K562 (cell line): ENCODE results near the gene NLGN4X. TPM values are rescaled to one million over a fixed set of nuclear protein-coding genes. Genes with fewer than 3 reads are reported as not detected.
"Not testable (repeated sequence)": the region's sequence is repeated elsewhere in the genome, so short reads cannot be mapped to it uniquely, and the experiment has no call there.

ENCODE experiments used
- ATAC-seq: fragments of 200-7000 bp; cut with Tn5 transposase; 3 replicates; pipeline ENCODE4 v1.9.1; 2020; ENCODE audit warnings: moderate library complexity
- BruUV-seq: library from RNA; stranded (reverse); fragments of 400-500 nt; replicated peaks from 2 replicates; lab custom pipeline; 2021; lab: Mats Ljungman, UMichigan
- CTCF ChIA-PET: fragments of 300-600 bp; formaldehyde crosslinking; extraction: SDS; loops from one replicate; lab custom pipeline; 2021; ENCODE audit warnings: low intra/inter-chr PET ratio; lab: Yijun Ruan, JAX
- POLR2A ChIA-PET: fragments of 300-600, 350-650 bp; sonication (Branson Sonifier 250); formaldehyde crosslinking; extraction: SDS; loops from one replicate; lab custom pipeline; 2021; ENCODE audit warnings: antibody characterized with exemption, inconsistent platforms; lab: Yijun Ruan, JAX
- DNase-seq, 4 experiments: peaks; one replicate each; pipeline versions ENCODE4 v3.0.0 to v3.0.0-alpha.2; 2011 to 2018; ENCODE audit warnings: low spot score in 3 of 4, mixed read lengths in 3 of 4; ENCODE audit errors: extremely low read depth in 1 of 4
- FAIRE-seq: peaks from 2 replicates; lab custom pipeline; 2011; peaks lifted over from hg19 to GRCh38; lab: Jason Lieb, UNC
- H2AFZ ChIP-seq: 2 replicates; pipeline ENCODE4 v1.6.0; 2011; ENCODE audit warnings: low read depth, low read length, control low read depth, inconsistent platforms
- H3K27ac ChIP-seq: fragments of 200-600 bp; 3 replicates; pipeline ENCODE4 v1.8.0; 2011; ENCODE audit warnings: low read depth, mild to moderate bottlenecking, control low read depth, inconsistent platforms, low read length, moderate library complexity, mixed read lengths; ENCODE audit errors: extremely low read depth
- H3K27me3 ChIP-seq, 2 experiments: fragments of 300-600 bp in 1 of 2; 2 replicates in 1 of 2; 3 replicates in 1 of 2; pipeline versions ENCODE4 v1.6.0 to v1.8.0; 2011; ENCODE audit warnings: inconsistent platforms in 2 of 2, low read length in 2 of 2, mild to moderate bottlenecking in 1 of 2, mixed read lengths in 1 of 2, moderate library complexity in 1 of 2; ENCODE audit not compliant: control insufficient read depth in 2 of 2, insufficient read depth in 2 of 2
- H3K36me3 ChIP-seq: fragments of 300-600 bp; 3 replicates; pipeline ENCODE4 v1.8.0; 2011; ENCODE audit warnings: mild to moderate bottlenecking, low read length, inconsistent platforms; ENCODE audit not compliant: control insufficient read depth, insufficient read depth
- H3K4me1 ChIP-seq, 2 experiments: fragments of 200-600 bp in 1 of 2; replicated peaks in 1 of 2; 2 replicates in 1 of 2; 3 replicates in 1 of 2; pipeline versions ENCODE4 v1.5.1 to v1.8.0; 2011; ENCODE audit warnings: inconsistent platforms in 2 of 2, low read length in 2 of 2, mild to moderate bottlenecking in 1 of 2, mixed read lengths in 1 of 2, moderate library complexity in 1 of 2; ENCODE audit not compliant: control insufficient read depth in 2 of 2, insufficient read depth in 2 of 2
- H3K4me2 ChIP-seq: 2 replicates; pipeline ENCODE4 v1.6.1; 2011; ENCODE audit warnings: low read length, control low read depth, inconsistent platforms, mixed read lengths; ENCODE audit not compliant: insufficient read depth
- H3K4me3 ChIP-seq: fragments of 200-600 bp; sonication (generic), shearing (Covaris generic); 2 replicates; pipeline ENCODE4 v1.5.1; 2016; ENCODE audit warnings: control low read depth, inconsistent platforms
- H3K79me2 ChIP-seq: fragments of 200-600 bp; 3 replicates; pipeline ENCODE4 v1.8.0; 2011; ENCODE audit warnings: low read length, inconsistent platforms; ENCODE audit not compliant: control insufficient read depth, insufficient read depth
- H3K9ac ChIP-seq, 2 experiments: 2 replicates each; pipeline versions ENCODE4 v1.6.0 to v1.6.1; 2011; ENCODE audit warnings: low read depth in 2 of 2, low read length in 2 of 2, control low read depth in 1 of 2, inconsistent platforms in 1 of 2, mild to moderate bottlenecking in 1 of 2, mixed read lengths in 1 of 2; ENCODE audit not compliant: insufficient read depth in 1 of 2
- H3K9me1 ChIP-seq: one replicate; pipeline ENCODE4 v1.6.0; 2011; ENCODE audit warnings: inconsistent platforms, mild to moderate bottlenecking, low read length, moderate library complexity; ENCODE audit not compliant: control insufficient read depth, insufficient read depth
- H3K9me3 ChIP-seq: replicated peaks from 2 replicates; pipeline ENCODE4 v1.5.1; 2011; ENCODE audit warnings: low read depth, low read length, inconsistent platforms; ENCODE audit not compliant: control insufficient read depth, insufficient read depth
- H4K20me1 ChIP-seq: replicated peaks from 2 replicates; pipeline ENCODE4 v1.6.1; 2011; ENCODE audit warnings: low read length, inconsistent platforms, mixed read lengths; ENCODE audit not compliant: control insufficient read depth, insufficient read depth
- CEBPZ ChIP-seq: fragments of 150-350 bp; IDR thresholded peaks from 2 replicates; pipeline ENCODE4 v1.6.1; 2014; ENCODE audit warnings: low read depth, mild to moderate bottlenecking, low read length, borderline replicate concordance
- whole genome bisulfite sequencing: fragments of 100-300 bp; shearing (Covaris generic); methylation state at CpG from one replicate; pipeline ENCODE4 v1.1.6; 2016; ENCODE audit warnings: low coverage, mixed read lengths; ENCODE audit not compliant: insufficient coverage; ENCODE audit errors: missing lambda C conversion rate; 5-methylcytosine and 5-hydroxymethylcytosine counted together
- in situ Hi-C: fragments of 300-500 bp; cut with MboI; formaldehyde crosslinking; loops from 4 replicates; pipeline ENCODE4 v1.15.0; 2018; ENCODE audit warnings: inconsistent platforms, mixed read lengths
- intact Hi-C: fragments of 100-400 bp; cut with micrococcal nuclease; formaldehyde crosslinking; loops from 2 replicates; pipeline ENCODE4 v1.14.2; 2022
- polyA plus RNA-seq, 8 experiments: library from polyadenylated mRNA; depleted of rRNA in 4 of 8; stranded (reverse) in 5 of 8; unstranded in 3 of 8; fragments of >200 nt; fragmentation: Nextera tagmentation in 2 of 8; fragmentation: Illumina TruSeq in 1 of 8; extraction: Ambion mirVana in 2 of 8; extraction: Trizol in 1 of 8; gene quantifications; 2 replicates each; pipeline versions ENCODE4 v1.2.1 to v1.2.3, GENCODE V29; 2011 to 2014; ENCODE audit warnings: inconsistent platforms in 1 of 8, missing spikeins in 1 of 8
- total RNA-seq, 7 experiments: library from RNA; depleted of rRNA in 6 of 7; stranded (reverse); fragments of >200 nt in 6 of 7; fragmentation: Illumina TruSeq in 2 of 7; extraction: Trizol in 2 of 7; gene quantifications; 2 replicates each; pipeline versions ENCODE4 v1.2.1 to v1.2.3, GENCODE V29; 2011 to 2021; ENCODE audit warnings: low replicate concordance in 1 of 7

NLGN4X gene
- total and polyA plus RNA-seq, 9 of the 15 experiments (the other 6 are each of a cell fraction or from before 2014, with no cell fraction given), result 0.07 TPM; not detected in 8

DNA sequence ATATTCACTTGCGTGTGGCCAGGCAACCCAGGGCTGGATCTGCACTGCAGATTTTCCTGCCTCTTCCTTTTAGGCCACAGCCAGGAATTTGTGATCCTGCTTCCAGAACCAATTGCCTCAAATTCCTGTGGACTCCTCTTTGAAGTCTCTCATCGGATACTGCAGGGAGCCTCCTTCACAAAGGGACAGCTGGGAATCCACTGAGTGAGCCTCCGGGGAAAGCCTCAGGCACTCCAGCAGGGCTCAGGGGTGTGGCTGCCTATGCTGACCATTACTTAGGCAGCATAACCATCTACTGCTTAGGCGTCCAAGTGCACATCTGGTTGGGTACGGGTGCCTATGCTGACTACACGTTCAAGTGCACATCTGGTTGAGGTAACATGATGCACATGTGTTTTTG, 321.5 kb downstream of the NLGN4X start (continued):
- TF ChIP-seq CEBPZ, result no peak

DNA sequence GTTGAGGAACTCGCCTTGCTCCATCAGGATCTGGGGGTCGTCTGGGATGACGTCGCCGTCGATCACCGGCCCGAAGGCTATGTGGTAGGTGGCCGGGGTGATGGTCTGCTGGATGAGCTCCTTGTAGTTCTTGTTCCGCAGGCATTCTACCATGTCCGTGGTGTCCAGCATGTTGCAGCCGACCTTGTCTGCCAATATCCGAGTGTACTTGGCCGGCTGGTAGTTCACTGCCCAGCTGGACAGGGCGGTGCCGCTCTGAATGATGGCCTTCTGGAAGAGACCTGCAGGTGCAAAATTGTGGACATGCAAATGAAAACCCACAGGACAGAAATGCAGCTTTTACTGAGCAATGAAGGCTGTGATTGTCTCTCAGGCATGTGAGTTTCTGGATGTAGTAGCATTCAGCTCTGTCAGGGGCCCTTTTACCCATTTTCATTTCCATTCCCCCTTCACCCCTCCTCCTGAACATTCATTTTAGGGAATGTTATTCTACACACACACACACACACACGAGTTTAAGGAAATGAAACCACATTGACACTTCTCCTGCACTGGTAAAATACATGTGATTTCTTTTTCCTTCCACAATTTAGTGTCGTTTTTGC, 325.0 kb downstream of the NLGN4X start:
- H3K79me2 ChIP-seq, FAIRE-seq, H3K4me1 ChIP-seq, H3K9me3 ChIP-seq, H3K9me1 ChIP-seq, DNase-seq, in situ Hi-C loops, H2AFZ ChIP-seq, H4K20me1 ChIP-seq, H3K4me2 ChIP-seq, intact Hi-C loops, H3K27me3 ChIP-seq, POLR2A ChIA-PET, BruUV-seq, H3K4me3 ChIP-seq, ATAC-seq, H3K36me3 ChIP-seq, CTCF ChIA-PET, H3K27ac ChIP-seq, H3K9ac ChIP-seq: not testable (repeated sequence)
- WGBS, result 0% methylated on average over 3 of the region's 18 CpGs
